OCI-LY3 (cell line): ENCODE data around the gene LRGUK.

Experiments used
- EZH2phosphoT487 ChIP-seq: fragments of 200-600 bp; shearing (Covaris generic); IDR thresholded peaks from 2 replicates; pipeline ENCODE4 v1.6.1; 2018; ENCODE audit warnings: antibody characterized with exemption, mixed run types, low read depth
- TF ChIP-seq, protein P1 (sequence below): fragments of 200-600, 300-600 bp; sonication (generic); IDR thresholded peaks from 2 replicates; pipeline ENCODE4 v1.5.1; 2014; ENCODE audit warnings: antibody characterized with exemption, low read length, low read depth

DNA sequence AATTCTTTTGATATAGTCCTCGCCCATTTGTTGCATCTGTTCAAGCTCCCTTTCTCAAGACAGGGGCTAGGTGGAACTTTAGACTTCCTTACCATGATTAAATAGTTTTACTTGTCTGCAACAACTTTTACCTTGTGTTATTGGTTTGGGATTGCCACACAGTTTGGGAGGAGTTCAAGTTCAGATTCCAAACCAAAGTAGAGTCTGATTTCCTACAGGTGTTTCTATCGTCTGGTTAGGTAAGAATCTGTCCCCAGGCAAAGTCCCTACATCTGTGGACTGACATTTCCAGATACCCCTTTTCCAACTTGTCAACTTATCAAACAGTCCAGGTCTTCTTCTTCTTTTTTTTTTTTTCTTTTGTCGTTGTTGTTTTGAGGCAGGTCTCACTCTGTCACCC is 93.1 kb downstream of the LRGUK start:
- TF ChIP-seq, protein P1, sequence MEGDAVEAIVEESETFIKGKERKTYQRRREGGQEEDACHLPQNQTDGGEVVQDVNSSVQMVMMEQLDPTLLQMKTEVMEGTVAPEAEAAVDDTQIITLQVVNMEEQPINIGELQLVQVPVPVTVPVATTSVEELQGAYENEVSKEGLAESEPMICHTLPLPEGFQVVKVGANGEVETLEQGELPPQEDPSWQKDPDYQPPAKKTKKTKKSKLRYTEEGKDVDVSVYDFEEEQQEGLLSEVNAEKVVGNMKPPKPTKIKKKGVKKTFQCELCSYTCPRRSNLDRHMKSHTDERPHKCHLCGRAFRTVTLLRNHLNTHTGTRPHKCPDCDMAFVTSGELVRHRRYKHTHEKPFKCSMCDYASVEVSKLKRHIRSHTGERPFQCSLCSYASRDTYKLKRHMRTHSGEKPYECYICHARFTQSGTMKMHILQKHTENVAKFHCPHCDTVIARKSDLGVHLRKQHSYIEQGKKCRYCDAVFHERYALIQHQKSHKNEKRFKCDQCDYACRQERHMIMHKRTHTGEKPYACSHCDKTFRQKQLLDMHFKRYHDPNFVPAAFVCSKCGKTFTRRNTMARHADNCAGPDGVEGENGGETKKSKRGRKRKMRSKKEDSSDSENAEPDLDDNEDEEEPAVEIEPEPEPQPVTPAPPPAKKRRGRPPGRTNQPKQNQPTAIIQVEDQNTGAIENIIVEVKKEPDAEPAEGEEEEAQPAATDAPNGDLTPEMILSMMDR: no peak
- TF ChIP-seq EZH2phosphoT487: no peak
